GM19238 (cell line): Measurements from ENCODE around the gene CD151.
A peak's percentile ranks its signal among the peaks of the same experiment; 100 is the strongest.

Experiments used
- DNase-seq: peaks from one replicate; pipeline ENCODE4 v3.0.0; 2011; ENCODE audit warnings: low spot score; ENCODE audit not compliant: insufficient read length

CD151 gene

DNA sequence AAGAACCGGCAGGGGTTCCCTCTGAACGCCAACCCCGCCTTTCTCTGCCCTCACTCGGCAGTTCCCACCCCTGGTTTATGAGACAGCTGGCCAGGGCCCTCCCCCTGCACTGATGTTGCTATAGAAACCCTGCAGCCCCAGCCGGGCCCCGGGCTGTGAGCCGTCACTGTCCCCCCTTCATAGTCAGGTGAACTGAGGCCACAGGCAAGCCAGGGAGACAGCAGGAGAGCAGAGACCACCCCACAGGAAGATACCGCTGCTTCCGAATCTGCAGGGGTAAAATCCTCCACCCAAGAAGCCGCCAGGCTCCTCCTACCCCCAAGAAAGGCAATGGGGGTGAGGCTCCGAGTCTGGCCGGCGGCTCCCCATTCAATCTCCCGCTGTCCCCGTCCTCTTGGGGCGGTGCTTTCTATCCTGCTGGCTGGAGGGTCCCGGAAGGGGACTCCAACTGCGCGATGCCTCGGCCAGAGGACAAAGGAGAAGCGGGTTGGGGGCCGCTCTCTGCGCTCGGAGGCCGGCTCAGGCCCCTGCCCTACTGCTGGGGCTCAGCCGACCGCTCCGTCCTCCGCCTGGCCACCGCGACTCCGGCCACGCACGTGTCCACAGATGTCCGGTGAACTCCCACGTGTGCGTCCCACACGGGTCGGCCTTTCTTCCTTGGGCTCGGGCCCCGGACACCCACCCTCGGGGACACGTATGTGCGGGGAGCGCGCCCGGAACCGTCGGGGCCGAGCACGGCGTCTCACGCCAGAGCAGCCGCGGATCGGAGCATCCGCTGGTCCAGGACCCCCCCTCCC lies 35.3 kb upstream of the CD151 start:
- peak; percentile 96 for DNase-seq

- peak; percentile 99 for DNase-seq
Observed at GRCh38 chr11:798093-798713, 34.5 kb upstream of the CD151 start, which contains the start of gene SLC25A22. Gene SLC25A22 (minus strand): TSS chr11:798281. CDS start chr11:795006, 3,275 bp downstream.

GRCh38 chr11:799641-800316 lies 33.0 kb upstream of the CD151 start:
- DNase-seq: no peak

DNA sequence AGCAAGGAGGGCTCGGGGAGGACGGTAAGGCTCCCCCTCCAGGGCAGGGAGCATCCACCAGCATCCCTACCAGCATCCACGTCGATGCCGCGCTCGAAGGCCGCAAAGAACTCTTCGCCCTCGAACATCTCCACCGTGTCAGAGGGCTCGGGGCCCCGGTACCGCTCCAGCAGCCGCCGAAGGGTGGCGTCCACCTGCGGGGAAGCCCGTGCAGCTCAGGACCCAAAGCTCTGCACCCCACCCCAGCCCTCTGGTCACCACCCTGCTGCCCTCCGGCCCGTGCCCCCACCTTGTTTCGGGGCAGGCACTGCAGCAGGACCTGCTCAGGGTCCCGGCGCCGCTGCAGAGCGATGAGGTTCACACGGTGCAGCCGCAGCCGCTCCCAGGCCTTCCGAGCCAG lies 32.3 kb upstream of the CD151 start:
- no peak for DNase-seq

DNA sequence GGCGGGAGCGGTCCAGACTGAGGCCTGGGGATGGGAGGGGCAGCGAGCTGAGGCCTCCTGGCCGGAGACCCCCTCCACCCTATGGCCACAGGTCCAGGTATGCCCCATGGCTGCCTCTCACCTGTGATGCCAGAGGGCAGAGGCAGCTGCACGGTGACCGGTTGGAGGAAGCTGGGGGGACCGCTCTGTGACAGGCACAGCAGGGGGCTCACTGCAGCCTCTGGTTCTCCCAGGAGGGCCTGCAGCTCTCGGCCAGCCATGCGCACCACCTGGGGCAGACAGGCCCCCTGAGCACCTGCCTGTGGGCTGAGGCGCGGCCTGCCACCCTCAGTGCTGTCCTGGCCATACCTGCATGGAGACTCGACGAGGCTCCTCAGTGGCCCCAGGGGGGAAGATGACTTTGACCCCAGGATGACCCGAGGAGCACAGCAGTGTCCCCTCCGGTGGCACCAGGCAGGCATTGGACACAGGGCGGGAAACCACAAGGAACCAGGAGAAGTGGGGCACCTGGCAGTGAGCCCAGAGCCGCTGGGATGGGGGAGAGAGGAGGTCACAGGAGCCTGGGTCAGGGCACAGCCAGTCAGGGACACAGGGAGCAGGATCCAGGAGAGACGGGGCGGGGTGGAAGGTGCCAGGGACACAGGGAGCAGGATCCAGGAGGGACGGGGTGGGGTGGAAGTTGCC lies 31.5 kb upstream of the CD151 start:
- no peak for DNase-seq

GRCh38 chr11:802018-802617 lies 30.6 kb upstream of the CD151 start:
- no peak for DNase-seq

GRCh38 chr11:802693-803466 lies 29.9 kb upstream of the CD151 start:
- no peak for DNase-seq

DNA sequence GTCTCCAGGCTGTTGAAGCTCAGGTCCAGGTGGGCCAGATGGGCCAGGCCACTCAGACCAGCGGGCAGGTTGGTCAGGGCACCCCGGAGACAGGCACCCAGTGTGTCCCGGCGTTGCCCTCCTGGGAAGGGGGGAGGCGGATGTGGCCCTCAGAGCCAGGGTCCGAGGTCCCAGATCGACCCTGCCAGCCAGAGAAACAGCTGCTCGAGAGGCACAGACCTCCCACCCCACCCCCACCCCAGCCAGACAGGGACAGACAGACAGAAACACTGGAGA lies 29.3 kb upstream of the CD151 start:
- no peak for DNase-seq

DNA sequence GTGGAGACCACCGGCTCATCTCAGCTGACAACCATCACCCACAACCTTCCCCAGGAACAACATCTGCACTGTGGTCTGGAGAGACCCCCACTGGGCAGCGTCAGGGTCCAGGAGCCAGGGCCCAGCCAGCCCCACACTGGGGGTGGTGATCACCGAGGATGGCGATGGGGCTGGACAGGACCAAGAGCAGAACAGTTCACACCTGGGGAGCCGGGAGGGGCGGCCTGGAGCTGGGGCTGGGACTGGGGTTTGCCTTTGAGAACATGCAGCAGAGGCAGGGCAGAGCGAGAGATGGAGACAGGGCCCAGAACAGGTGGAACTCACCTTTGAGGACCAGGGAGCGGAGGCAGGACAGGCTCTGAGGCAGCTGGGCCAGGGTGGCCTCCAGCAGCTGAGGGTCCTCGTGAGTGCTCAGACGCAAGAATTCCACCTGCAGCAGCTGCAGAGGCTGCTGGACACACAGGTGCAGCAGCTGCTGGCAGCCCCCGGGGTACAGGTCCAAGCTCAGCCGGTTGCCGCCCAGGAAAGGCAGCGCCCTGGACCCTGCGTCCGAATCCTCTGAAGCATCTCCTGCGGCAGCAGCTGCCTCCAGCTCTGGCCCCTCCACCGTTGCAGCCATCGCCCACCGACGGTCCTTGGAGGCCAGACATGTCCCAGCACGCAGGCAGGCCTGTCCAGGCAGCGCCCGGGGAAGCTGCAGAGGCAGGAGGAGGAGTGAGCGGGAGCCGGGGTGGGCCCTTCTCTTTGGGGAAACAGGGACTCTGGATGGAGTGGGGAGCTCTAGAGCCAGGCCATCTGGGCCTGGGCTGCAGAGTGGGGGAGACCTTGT lies 28.8 kb upstream of the CD151 start:
- DNase-seq: no peak

GRCh38 chr11:804599-804964 lies 28.2 kb upstream of the CD151 start:
- DNase-seq: no peak

DNA sequence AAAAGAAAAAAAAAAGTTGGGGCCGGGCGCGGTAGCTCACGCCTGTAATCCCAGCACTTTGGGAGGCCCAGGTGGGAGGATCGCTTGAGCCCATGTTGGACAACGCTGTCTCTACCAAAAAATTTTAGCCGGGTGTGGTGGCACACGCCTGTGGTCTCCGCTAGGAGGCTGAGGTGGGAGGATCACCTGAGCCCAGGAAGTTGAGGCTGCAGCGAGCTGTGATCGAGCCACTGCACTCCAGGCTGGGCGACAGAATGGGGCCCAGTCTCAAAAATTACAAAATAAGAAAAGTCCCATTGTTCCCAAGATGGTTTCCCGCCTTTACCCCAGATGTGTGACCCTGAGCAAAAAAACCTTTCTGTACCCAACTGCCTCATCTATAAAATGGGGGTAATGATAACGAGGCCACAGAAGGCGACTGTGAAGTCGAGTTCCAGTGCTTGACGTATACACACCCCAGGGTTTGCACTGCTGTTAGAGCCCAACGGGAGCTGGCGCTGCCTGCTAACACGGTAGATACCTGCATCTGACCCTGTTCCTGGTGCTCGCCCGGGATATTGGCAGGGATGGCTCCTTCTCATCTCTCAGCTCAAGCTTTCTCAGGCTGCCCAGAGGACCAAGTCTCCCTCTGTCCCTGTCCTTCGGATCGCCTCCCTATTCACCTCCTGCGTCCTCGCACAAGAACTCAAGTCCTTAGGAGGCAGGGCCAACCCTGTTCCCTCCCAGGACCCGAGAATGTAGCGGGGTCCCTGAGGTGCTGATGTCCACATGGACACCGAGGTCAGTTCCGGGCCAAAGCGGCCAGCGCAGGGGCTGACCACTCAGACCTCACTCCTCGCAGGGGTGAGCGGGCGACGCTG lies 24.1 kb upstream of the CD151 start:
- DNase-seq: no peak

DNA sequence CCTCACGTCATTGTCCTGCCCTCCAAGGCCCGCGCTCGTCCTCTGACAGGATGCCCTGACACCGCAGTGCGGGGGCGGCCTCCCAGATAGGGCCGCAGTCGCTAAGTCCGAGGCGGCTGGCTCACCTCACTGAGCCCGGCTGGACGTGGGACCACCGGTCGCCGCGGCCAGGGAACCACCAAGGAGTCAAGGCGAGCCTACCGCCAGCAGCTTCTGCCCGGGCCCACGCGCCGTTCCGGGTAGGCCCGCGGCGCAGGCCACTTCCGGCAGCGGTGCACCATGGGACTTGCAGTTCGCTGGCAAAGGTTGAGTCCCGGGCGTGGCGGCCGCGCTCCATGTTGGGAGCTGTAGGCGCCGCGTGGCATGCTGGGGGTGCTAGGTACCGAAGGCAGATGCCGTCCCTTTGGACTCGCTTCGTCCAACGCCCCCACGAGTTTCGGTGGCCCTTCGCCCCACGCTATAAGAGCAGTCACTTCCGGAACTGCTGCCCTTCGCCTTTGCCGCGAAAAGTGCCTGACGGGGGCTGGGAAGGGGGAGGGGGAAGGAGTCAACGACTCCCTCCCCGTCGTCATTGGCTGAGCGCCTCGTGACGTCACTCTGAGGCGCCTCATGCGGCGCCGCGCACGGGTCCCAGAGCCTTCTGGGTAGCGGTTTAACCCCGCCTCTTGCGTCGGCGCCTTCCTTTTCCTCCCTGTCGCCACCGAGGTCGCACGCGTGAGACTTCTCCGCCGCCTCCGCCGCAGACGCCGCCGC lies 23.3 kb upstream of the CD151 start, which contains the start of gene RPLP2:
Gene RPLP2, plus strand, starts transcription at position 681 of the 753 bp plus-strand sequence. CDS start 268 bp downstream, outside the sequence.
- DNase-seq: peak; percentile 98

GRCh38 chr11:810040-810567 lies 22.6 kb upstream of the CD151 start:
- no peak for DNase-seq

DNA sequence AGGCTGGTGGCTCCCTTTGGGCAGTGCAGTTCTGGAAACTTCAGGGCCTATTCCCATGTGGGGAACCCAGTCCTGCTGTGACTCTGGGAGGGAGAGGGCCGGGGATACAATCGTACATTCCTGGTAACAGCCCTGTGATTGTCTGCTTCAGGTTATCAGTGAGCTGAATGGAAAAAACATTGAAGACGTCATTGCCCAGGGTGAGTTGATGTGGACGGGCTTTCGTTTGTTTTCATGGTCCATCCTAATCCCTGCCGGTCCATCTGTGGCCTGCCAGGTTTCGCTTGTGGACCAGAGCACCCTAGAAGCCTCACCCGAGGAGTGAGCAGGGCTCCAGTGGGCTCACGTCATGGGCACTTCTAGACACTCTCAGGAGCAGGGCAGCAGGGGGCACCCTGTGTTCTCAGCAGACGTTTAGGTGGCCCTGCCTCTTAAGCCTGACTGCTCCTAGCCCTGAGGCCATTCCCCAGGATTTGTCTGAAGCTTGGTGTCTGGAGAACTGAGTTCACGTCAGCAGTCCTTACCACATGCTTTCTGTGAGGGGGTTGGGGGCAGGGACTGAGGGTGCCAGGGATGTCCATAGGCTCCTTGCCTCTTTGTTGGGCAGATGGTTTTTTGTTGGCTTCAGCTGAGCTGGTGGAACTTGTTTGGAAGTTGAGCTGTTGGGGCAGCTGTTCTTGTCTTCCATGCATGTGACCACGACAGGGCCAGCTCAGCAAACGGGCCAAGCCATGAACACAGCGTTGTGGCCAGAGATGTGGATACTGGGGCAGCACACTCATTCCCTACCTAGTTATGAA lies 21.1 kb upstream of the CD151 start:
- no peak for DNase-seq

DNA sequence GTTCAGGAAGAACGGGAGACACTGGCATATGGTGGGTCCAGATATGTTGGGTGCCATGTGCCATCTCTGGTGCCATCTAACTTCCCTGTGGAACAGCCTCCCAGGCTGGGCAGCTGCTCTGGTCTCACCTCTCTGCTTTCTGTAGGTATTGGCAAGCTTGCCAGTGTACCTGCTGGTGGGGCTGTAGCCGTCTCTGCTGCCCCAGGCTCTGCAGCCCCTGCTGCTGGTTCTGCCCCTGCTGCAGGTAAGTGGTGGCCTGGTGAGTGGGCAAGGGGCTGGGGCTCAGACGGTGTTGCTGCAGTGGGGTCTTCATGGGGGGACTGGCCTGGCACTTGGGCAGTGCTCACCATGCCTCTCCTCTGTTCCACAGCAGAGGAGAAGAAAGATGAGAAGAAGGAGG lies 20.4 kb upstream of the CD151 start:
- DNase-seq: no peak

DNA sequence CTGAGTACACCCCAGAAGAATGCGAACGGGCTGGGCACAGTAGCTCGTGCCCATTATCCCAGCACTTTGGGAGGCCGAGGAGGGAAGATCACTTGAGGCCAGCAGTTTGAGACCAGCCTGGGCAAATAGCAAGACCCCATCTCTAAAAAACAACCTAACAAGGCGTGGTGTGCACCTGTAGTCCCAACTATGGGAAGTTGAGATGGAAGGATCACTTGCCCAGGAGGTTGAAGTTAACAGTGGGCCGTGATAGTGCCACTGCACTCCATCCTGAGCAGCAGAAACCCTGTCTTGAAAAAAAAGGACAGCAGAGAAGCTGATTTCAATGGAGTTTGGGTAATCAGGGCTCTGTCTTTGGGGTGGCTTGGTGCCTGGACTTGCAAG lies 19.7 kb upstream of the CD151 start:
- DNase-seq: no peak

- DNase-seq: no peak
Observed at GRCh38 chr11:813456-814096, 19.2 kb upstream of the CD151 start.
